AG10803 (cell line): ENCODE measurements around the gene AHRR.
"Not testable (repeated sequence)": the region's sequence is repeated elsewhere in the genome, so short reads cannot be mapped to it uniquely, and the experiment has no call there.

Source experiments
- DNase-seq: peaks from one replicate; pipeline ENCODE4 v3.0.0; 2010; ENCODE audit warnings: low read depth
- H3K4me3 ChIP-seq: 2 replicates; pipeline ENCODE4 v1.5.1; 2011; ENCODE audit warnings: mild to moderate bottlenecking, low read length, control low read depth
- TF ChIP-seq, protein P1 (sequence below): conservative IDR thresholded peaks from 2 replicates; pipeline ENCODE4 v1.5.1; 2011; ENCODE audit warnings: mild to moderate bottlenecking, low read length, control low read depth, inconsistent platforms

AHRR gene

DNA sequence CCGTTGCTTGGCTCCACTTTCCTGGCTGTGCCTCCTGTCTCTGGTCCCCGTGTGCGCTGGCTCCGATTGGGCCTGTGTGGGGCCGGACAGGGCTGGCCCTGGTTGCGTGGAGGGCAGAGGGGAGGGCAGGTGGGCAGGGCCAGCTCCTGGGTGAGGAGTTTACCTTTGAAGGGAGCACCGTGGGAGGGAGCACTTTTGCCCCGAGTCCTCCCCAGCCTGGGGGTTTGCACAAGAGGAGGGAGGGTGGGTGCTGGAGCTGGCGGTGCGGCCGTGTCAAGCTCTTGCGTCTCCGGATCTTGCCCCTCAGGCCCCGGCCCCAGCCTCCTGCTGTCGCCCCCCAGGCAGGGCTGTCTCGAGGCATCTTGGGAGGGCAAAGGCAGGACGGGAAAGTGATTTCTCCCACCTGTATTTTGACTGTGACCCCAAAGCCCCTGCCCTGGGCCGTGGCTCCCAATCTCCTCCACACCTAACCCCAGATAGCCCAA lies 73.2 kb downstream of the AHRR start:
- no peak for DNase-seq
- no peak overlapping the region for H3K4me3 ChIP-seq
- TF ChIP-seq, protein P1, sequence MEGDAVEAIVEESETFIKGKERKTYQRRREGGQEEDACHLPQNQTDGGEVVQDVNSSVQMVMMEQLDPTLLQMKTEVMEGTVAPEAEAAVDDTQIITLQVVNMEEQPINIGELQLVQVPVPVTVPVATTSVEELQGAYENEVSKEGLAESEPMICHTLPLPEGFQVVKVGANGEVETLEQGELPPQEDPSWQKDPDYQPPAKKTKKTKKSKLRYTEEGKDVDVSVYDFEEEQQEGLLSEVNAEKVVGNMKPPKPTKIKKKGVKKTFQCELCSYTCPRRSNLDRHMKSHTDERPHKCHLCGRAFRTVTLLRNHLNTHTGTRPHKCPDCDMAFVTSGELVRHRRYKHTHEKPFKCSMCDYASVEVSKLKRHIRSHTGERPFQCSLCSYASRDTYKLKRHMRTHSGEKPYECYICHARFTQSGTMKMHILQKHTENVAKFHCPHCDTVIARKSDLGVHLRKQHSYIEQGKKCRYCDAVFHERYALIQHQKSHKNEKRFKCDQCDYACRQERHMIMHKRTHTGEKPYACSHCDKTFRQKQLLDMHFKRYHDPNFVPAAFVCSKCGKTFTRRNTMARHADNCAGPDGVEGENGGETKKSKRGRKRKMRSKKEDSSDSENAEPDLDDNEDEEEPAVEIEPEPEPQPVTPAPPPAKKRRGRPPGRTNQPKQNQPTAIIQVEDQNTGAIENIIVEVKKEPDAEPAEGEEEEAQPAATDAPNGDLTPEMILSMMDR: no peak

DNA sequence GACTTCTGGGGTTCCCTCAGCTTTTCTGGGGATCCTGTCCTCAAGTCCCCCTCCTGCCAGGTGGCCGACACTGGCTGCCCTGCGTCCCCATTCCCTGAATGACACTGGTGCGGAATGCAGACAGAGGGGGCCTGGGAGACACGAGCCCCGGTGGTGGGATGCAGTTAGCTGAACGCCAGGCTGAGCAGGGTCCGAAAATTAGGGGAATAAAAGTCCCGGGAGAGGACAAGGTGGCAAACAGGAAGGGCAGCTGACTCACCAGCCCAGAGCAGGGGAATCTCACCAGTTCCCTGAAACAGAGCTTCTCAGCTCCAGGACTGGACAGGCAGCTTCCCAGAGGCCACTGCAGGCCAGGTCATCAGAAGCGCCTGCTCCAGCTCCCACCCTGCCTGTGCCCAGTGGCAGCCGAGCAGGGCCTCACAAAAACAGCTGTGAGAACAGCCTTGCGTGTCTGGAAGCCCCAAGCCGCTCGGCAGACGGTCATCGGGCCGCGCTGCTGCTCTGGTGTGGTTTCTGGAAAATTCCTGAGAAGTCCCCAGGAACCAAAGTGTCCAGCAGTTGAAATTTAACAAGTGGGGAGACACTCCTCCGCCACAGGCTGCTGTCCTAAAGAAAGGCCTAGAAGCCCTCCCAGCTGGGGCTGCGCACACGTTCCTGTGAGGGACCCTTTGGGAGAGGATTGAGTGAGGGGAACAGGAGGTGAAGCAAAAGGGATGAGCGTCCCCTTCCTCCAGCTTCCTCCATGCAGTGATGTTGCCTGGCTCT lies 73.8 kb downstream of the AHRR start:
- TF ChIP-seq, protein P1: no peak
- DNase-seq: peak; percentile 97

DNA sequence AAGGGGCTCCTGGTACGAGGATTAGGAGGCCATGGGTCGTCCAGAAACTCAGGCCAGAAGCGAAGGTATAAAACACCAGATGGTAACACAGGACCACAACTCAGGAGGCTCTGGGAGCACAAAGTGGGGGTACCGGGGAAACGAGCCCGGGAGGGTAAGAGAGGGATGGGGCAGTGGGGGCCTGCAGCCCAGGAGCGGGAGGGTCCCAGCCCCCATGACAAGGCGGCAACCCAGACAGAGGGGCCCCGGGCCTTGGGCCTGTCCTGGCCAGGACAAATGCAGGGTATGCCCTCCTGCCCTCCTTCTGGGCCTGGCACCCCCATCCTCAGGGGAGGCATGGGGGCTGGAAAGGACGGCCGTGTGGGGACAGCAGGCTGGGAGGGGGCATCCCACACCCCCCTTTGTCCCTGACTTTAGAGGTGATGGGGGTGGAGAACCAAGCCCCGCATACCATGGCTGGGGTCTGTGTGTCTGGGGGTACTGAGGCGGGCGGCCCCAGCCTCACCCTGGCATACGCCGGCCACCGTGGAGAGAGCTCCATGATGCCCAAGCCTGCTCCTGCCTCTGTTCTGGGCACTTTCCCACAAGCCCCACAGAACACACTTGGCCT lies 74.5 kb downstream of the AHRR start:
- TF ChIP-seq, protein P1: no peak
- H3K4me3 ChIP-seq: no peak overlapping the region
- DNase-seq: no peak

More for the DNA sequence above, 73.8 kb downstream of the AHRR start:
- H3K4me3 ChIP-seq: peak overlapping the region; percentile 7; the same call in 1 of the 2 replicates

DNA sequence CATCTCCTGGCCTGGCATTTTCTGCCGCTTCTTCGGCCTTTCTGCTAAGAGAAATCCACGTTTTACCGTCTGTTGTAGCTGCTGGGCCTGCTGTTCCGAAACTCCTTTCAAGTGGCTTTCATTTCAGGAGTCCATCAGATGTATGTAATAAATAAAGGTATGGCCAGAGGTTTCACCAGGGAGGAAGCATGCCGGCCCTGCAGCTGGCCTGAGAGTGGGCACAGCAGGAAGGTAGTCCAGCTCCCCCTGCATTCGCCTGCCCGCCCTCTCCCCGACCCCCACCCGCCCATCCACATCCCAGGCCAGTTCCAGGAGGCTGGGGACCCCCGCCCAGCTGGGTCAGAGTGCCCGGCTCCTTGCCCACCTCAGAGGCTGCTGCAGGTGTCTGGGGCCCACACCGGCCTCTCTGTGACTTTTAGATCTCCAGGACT lies 75.0 kb downstream of the AHRR start:
- TF ChIP-seq, protein P1: no peak
- H3K4me3 ChIP-seq: no peak overlapping the region
- no peak for DNase-seq

DNA sequence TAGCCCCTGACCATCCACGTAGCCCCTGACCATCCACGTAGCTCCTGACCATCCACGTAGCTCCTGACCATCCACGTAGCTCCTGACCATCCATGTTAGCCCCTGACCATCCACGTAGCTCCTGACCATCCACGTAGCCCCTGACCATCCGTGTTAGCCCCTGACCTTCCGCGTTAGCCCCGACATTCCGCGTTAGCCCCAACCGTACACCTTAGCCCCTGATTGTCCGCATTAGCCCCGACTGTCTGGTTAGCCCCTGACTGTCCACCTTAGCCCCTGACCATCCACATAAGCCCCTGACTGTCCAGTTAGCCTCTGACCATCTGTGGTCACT lies 76.6 kb downstream of the AHRR start:
- not testable (repeated sequence) for H3K4me3 ChIP-seq, DNase-seq

DNA sequence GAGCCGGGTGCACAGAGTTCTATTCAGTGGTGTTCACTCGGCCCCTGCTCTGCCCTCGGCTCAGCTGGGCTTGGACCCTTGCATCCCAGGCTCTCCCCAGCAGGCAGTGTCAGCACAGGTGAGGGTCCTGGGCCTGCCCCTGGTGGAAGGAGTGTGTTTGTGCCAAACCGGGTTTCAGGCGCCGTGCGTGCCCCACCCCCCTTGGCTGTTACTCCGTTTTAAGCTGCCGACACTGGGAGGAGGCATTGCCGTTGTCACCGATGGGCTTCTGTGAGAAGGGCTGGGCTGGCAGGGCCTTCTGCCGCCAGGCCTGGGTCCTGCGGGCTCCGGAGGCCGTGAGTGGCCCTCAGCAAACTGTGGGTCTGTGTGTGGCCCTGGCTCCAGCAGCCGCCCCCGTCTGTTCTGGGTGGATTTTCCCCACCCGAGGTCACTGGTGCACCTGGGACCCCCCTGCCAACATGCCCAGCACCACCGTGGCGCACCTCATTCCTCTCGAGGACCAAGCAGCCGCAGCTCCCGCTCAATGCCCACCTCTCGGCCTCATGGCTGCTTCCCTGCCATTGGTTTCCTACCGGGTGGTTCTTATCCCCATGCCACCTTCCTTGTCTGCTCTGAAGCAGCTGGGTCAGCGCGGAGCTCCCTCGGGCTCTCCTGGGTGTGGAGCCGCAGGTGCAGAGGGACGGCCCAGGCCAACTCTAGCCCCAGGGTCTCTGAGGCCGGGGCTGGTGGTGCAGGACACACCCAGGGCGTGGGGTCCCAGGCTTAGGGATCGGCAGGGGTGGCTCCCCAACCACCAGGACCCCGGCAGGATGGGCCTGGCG lies 77.2 kb downstream of the AHRR start:
- TF ChIP-seq, protein P1: no peak
- no peak overlapping the region for H3K4me3 ChIP-seq
- no peak for DNase-seq
